IMR-90 (cell line): ENCODE measurements around the gene PSG7. TPM values are rescaled to one million over a fixed set of nuclear protein-coding genes. Genes with fewer than 3 reads are reported as not detected.
A peak's percentile ranks its signal among the peaks of the same experiment; 100 is the strongest.
"Not testable (repeated sequence)": the region's sequence is repeated elsewhere in the genome, so short reads cannot be mapped to it uniquely, and the experiment has no call there.

Experiments used
- ATAC-seq: fragments of 200-7000 bp; cut with Tn5 transposase; 2 replicates; pipeline ENCODE4 v1.9.1; 2020; ENCODE audit warnings: low read depth, mild to moderate bottlenecking, moderate library complexity
- BruUV-seq: library from RNA; stranded (reverse); fragments of 400-500 nt; replicated peaks from 2 replicates; lab custom pipeline; 2021; lab: Mats Ljungman, UMichigan
- CTCF ChIA-PET: fragments of 300-600 bp; formaldehyde crosslinking; extraction: SDS; loops from one replicate; lab custom pipeline; 2021; ENCODE audit warnings: antibody characterized with exemption; lab: Yijun Ruan, JAX
- POLR2A ChIA-PET: fragments of 300-600 bp; sonication (Branson Sonifier 250); formaldehyde crosslinking; loops from one replicate; lab custom pipeline; 2022; ENCODE audit warnings: antibody characterized with exemption; ENCODE audit not compliant: unreplicated experiment; lab: Charles Lee
- DNase-seq: peaks from one replicate; pipeline ENCODE4 v3.0.0; 2013
- H2AFZ ChIP-seq: replicated peaks from 2 replicates; pipeline ENCODE3; 2013; ENCODE audit warnings: low read length, mild to moderate bottlenecking; ENCODE audit not compliant: poor library complexity
- H2AK5ac ChIP-seq: 2 replicates; pipeline ENCODE4 v1.6.1; 2013; ENCODE audit warnings: low read depth, low read length, inconsistent platforms
- H2AK9ac ChIP-seq: replicated peaks from 2 replicates; pipeline ENCODE3; 2013; ENCODE audit warnings: mild to moderate bottlenecking, low read depth, low read length, moderate library complexity; ENCODE audit not compliant: poor library complexity
- H2BK120ac ChIP-seq: 2 replicates; pipeline ENCODE4 v1.6.1; 2013; ENCODE audit warnings: low read depth, low read length, inconsistent platforms
- H2BK15ac ChIP-seq: 3 replicates; pipeline ENCODE4 v1.6.1; 2013; ENCODE audit warnings: low read depth, low read length, inconsistent platforms
- H2BK20ac ChIP-seq: 2 replicates; pipeline ENCODE4 v1.6.1; 2013; ENCODE audit warnings: low read depth, mild to moderate bottlenecking, inconsistent platforms, low read length, moderate library complexity
- H2BK5ac ChIP-seq: 2 replicates; pipeline ENCODE4 v1.6.1; 2013; ENCODE audit warnings: mild to moderate bottlenecking, low read depth, low read length, inconsistent platforms; ENCODE audit not compliant: poor library complexity, severe bottlenecking
- H3K14ac ChIP-seq: replicated peaks from 2 replicates; pipeline ENCODE4 v1.6.1; 2013; ENCODE audit warnings: low read depth, low read length, inconsistent platforms
- H3K18ac ChIP-seq: 2 replicates; pipeline ENCODE4 v1.6.1; 2013; ENCODE audit warnings: low read depth, low read length, control low read depth
- H3K23ac ChIP-seq: 2 replicates; pipeline ENCODE4 v1.6.1; 2013; ENCODE audit warnings: low read depth, low read length, inconsistent platforms
- H3K27ac ChIP-seq: 2 replicates; pipeline ENCODE4 v1.5.1; 2013; ENCODE audit warnings: mild to moderate bottlenecking, control low read depth, low read length; ENCODE audit not compliant: insufficient read depth
- H3K27me3 ChIP-seq: 2 replicates; pipeline ENCODE4 v1.6.1; 2013; ENCODE audit warnings: low read length; ENCODE audit not compliant: control insufficient read depth, insufficient read depth
- H3K36me3 ChIP-seq: 2 replicates; pipeline ENCODE4 v1.6.1; 2013; ENCODE audit warnings: low read length, mixed read lengths; ENCODE audit not compliant: control insufficient read depth, insufficient read depth
- H3K4ac ChIP-seq: 2 replicates; pipeline ENCODE4 v1.6.1; 2013; ENCODE audit warnings: low read depth, low read length, inconsistent platforms
- H3K4me1 ChIP-seq: 2 replicates; pipeline ENCODE4 v1.6.1; 2013; ENCODE audit warnings: low read length, mixed read lengths; ENCODE audit not compliant: control insufficient read depth, insufficient read depth
- H3K4me2 ChIP-seq: 2 replicates; pipeline ENCODE4 v1.6.1; 2013; ENCODE audit warnings: low read depth, mild to moderate bottlenecking, control low read depth, low read length, moderate library complexity
- H3K4me3 ChIP-seq: 2 replicates; pipeline ENCODE4 v1.5.1; 2013; ENCODE audit warnings: low read depth, mild to moderate bottlenecking, control low read depth, low read length, moderate library complexity; ENCODE audit not compliant: insufficient read depth
- H3K56ac ChIP-seq: 2 replicates; pipeline ENCODE4 v1.6.1; 2013; ENCODE audit warnings: low read length, inconsistent platforms; ENCODE audit not compliant: insufficient read depth; ENCODE audit errors: extremely low read depth
- H3K79me1 ChIP-seq, 2 experiments: 2 replicates each; pipeline ENCODE4 v1.6.1; 2013; ENCODE audit warnings: low read length in 2 of 2, inconsistent platforms in 1 of 2, low read depth in 1 of 2
- H3K9ac ChIP-seq: 2 replicates; pipeline ENCODE4 v1.6.1; 2013; ENCODE audit warnings: low read depth, low read length, control low read depth
- H3K9me1 ChIP-seq: 2 replicates; pipeline ENCODE4 v1.6.1; 2013; ENCODE audit warnings: low read length, inconsistent platforms; ENCODE audit not compliant: insufficient read depth
- H3K9me3 ChIP-seq: 2 replicates; pipeline ENCODE4 v1.6.1; 2013; ENCODE audit warnings: low read length; ENCODE audit not compliant: control insufficient read depth, insufficient read depth
- H4K20me1 ChIP-seq: 2 replicates; pipeline ENCODE4 v1.6.1; 2013; ENCODE audit warnings: low read length, inconsistent platforms; ENCODE audit not compliant: insufficient read depth
- H4K5ac ChIP-seq: 2 replicates; pipeline ENCODE4 v1.6.1; 2013; ENCODE audit warnings: mild to moderate bottlenecking, low read depth, low read length, control low read depth
- H4K8ac ChIP-seq, 2 experiments: 2 replicates each; pipeline ENCODE4 v1.6.1; 2013; ENCODE audit warnings: low read depth in 2 of 2, low read length in 2 of 2, control low read depth in 1 of 2, inconsistent platforms in 1 of 2
- H4K91ac ChIP-seq: 2 replicates; pipeline ENCODE4 v1.6.1; 2013; ENCODE audit warnings: low read depth, low read length, inconsistent platforms; ENCODE audit not compliant: insufficient read depth
- CTCF ChIP-seq: conservative IDR thresholded peaks from 2 replicates; pipeline ENCODE4 v1.5.1; 2012; ENCODE audit warnings: mild to moderate bottlenecking, low read depth, low read length, improper control_type of control experiment
- RAD21 ChIP-seq: IDR thresholded peaks from 2 replicates; pipeline ENCODE4 v1.6.1; 2012; ENCODE audit warnings: low read length, improper control_type of control experiment
- SMC3 ChIP-seq: fragments of 150-350 bp; IDR thresholded peaks from 2 replicates; pipeline ENCODE4 v1.6.1; 2016; ENCODE audit warnings: low read depth, mild to moderate bottlenecking, antibody characterized with exemption, low read length, moderate library complexity
- WGBS, 2 experiments: methylation state at CpG; one replicate each; pipeline versions ENCODE4 v1.1.5 to v1.1.7; 2013; ENCODE audit warnings: missing lambda C conversion rate in 2 of 2; ENCODE audit not compliant: insufficient read length in 1 of 2; ENCODE audit errors: extremely low coverage in 2 of 2; 5-methylcytosine and 5-hydroxymethylcytosine counted together
- dilution Hi-C: fragments of 300-500 bp; cut with HindIII; formaldehyde crosslinking; loops from one replicate; pipeline ENCODE4 v1.14.3; 2018; ENCODE audit warnings: low sequenced_read_pairs; ENCODE audit not compliant: unreplicated experiment
- in situ Hi-C: fragments of 300-500 bp; cut with MboI; formaldehyde crosslinking; loops from 3 replicates; pipeline ENCODE4 v1.14.3; 2019; ENCODE audit warnings: low sequenced_read_pairs, inconsistent platforms, mixed read lengths
- intact Hi-C: fragments of 100-400 bp; cut with micrococcal nuclease; formaldehyde crosslinking; loops from 2 replicates; pipeline ENCODE4 v1.10.0; 2022
- polyA plus RNA-seq, 3 experiments: library from polyadenylated mRNA; depleted of rRNA; stranded (reverse); fragments of >200 nt; gene quantifications; 2 replicates each; pipeline ENCODE4 v1.2.3, GENCODE V29; 2012; ENCODE audit warnings: low replicate concordance in 1 of 3
- total RNA-seq: library from RNA; depleted of rRNA; stranded (reverse); fragments of >200 nt; gene quantifications from 2 replicates; pipeline ENCODE4 v1.2.3, GENCODE V29; 2012

PSG7 gene
- total and polyA plus RNA-seq, 2 of the 4 experiments (the other 2 are of a cell fraction) = under 0.01 to 0.26 TPM

GRCh38 chr19:42923106-42923505 is 13.9 kb downstream of the PSG7 start:
- H3K18ac ChIP-seq = peak overlapping the region; percentile 22; the same call in 1 of the 2 replicates
- H2AK9ac ChIP-seq, H3K56ac ChIP-seq, H3K14ac ChIP-seq, H3K4me2 ChIP-seq, H3K9ac ChIP-seq, BruUV-seq, H3K27ac ChIP-seq, in situ Hi-C loops, dilution Hi-C loops, H3K36me3 ChIP-seq, H3K27me3 ChIP-seq, CTCF ChIA-PET, H3K79me1 ChIP-seq, POLR2A ChIA-PET, H4K91ac ChIP-seq, H2BK15ac ChIP-seq, H3K4ac ChIP-seq, H4K5ac ChIP-seq, H3K4me3 ChIP-seq, ATAC-seq, H3K4me1 ChIP-seq, H3K23ac ChIP-seq, H3K9me1 ChIP-seq, H2AK5ac ChIP-seq, H3K9me3 ChIP-seq, H2BK5ac ChIP-seq, H4K20me1 ChIP-seq: not testable (repeated sequence)
- peak overlapping the region; percentile 44; the same call in 1 of the 2 replicates for H2BK120ac ChIP-seq
- peak; percentile 69 for DNase-seq
- peak overlapping the region in 1 of 2 experiments; percentile 24; a peak in 2 of 4 replicates for H4K8ac ChIP-seq
- peak overlapping the region; percentile 63 for H2AFZ ChIP-seq
- no CpG with 5 or more reads among the region's 9 CpGs for WGBS, 2 experiments
- intact Hi-C loops = loop anchor here (1.0 to 5.0 kb wide), 2 partner anchors 130 to 241 kb away; no protein-coding TSS in a partner anchor
- TF ChIP-seq CTCF = peak; percentile 63
- TF ChIP-seq SMC3 = peak; percentile 68
- peak; percentile 71 for TF ChIP-seq RAD21
- H2BK20ac ChIP-seq = 0 out of 2 replicates have a peak overlapping the region, but pooled peaks have one; percentile 45

- H3K79me1 ChIP-seq, H3K36me3 ChIP-seq, H4K5ac ChIP-seq, H3K14ac ChIP-seq, dilution Hi-C loops, H4K91ac ChIP-seq, H3K27me3 ChIP-seq, H3K9me1 ChIP-seq, ATAC-seq, in situ Hi-C loops, H4K8ac ChIP-seq, H3K4me3 ChIP-seq, H3K4me1 ChIP-seq, H2AK9ac ChIP-seq, H4K20me1 ChIP-seq, H2BK20ac ChIP-seq, H3K4me2 ChIP-seq, H3K18ac ChIP-seq, H3K9ac ChIP-seq, DNase-seq, BruUV-seq, H3K27ac ChIP-seq, H2BK5ac ChIP-seq, H2BK15ac ChIP-seq, H2AFZ ChIP-seq, H3K4ac ChIP-seq, H3K56ac ChIP-seq, H3K23ac ChIP-seq, POLR2A ChIA-PET, H2AK5ac ChIP-seq, H3K9me3 ChIP-seq, H2BK120ac ChIP-seq: not testable (repeated sequence)
- intact Hi-C loops = loop anchor here (5.0 kb wide), 1 partner anchor 239 kb away; no protein-coding TSS in a partner anchor
- CTCF ChIA-PET = interaction anchor here (0.6 kb wide), 1 partner anchor 303 kb away, joined by 3 read pairs; no protein-coding TSS in a partner anchor
Observed at GRCh38 chr19:42920971-42921370, 16.0 kb downstream of the PSG7 start.
